ENCODE results near the gene ORC1. TPM values are rescaled to one million over a fixed set of nuclear protein-coding genes. Genes with fewer than 3 reads are reported as not detected.

The ORC1 gene
- total RNA-seq, 1 experiment from 2014 or later: 10.3 TPM

DNA sequence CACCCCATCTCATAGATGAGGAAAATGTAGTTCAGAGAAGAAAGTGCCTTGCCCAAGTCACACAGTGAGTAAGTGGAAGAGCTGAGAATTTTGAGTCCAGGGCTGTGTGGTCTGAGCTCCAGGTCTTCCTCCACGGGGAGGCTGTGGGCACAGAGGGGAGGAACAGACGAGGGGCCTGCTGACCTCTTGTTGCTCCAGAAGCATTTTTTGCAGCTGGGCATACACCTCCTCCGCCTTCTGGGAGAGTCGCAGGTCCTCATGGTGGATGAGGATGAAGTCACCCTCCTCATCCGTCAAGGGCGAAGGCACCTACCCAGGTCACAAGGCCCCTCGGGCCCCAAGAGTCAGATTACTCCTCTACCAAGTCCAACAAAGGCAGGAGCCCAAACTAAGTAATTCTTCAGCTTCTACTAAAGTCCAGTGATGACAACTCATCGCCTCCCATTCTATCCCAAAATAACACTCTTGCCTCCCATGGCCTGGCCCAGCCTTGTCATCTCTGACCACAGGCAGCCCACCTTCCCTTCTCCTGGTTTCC is 47.3 kb downstream of the ORC1 start:
- in situ Hi-C loops (cut with HindIII; ENCODE audit: low pct_unique_long_range_greater_than_20kb, low sequenced_read_pairs): no loop called here
- no peak for DNase-seq (ENCODE audit: low read depth, low spot score)

DNA sequence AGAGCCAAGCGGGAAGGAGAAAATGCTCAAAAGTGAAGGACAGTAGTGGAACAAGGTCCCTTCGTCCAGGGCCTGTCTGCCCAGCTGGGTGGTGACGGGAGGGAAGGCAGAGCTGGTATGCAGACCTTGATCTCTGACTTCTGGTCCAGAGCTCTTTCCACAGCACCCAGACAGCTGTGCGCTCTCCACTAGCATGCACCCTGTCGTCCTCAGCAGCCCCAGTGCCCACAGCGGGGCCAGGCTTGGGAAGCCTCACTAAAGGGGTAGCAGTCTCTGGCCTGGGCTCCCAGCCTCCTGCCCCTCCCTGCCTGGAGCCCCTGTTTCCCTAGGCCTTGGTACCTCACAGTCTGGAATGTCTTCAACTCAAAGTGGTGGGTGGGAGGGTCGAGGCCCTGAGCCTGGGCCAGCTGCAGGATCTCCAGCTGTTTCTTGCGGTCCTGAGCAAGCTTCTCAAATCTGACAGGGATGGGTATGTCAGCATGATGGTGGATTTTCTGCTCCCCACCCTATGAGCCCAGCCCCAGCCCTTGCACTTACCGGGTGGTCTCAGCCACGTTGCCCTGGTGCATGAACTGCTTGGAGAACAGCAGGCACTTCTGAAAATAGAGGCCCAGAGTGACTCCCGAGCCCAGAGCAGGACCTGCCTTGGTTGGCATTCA is 48.2 kb downstream of the ORC1 start:
- no peak for DNase-seq (ENCODE audit: low read depth, low spot score)
- in situ Hi-C loops (cut with HindIII; ENCODE audit: low pct_unique_long_range_greater_than_20kb, low sequenced_read_pairs): no loop called here

DNA sequence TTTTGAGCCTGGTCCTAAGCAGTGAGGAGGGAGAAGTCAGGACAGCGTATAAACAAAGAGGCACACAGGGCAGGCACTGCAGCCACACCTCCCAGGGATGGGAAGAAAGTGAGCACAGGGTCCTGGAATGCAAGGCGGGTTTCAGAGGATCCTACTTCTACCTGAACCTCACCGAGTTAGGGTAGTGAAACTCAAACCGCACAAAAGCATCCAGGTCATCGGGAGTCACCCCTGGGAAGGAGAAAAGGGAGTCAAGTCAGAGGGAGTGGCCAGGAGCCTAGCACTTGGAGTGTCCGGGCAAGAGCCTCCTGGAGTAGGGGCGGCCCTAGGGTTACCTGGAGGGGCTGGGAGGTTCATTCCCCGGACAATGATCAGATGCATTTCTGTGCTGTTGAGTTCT is 48.8 kb downstream of the ORC1 start:
- no peak for DNase-seq (ENCODE audit: low read depth, low spot score)
- in situ Hi-C loops (cut with HindIII; ENCODE audit: low pct_unique_long_range_greater_than_20kb, low sequenced_read_pairs): no loop called here

DNA sequence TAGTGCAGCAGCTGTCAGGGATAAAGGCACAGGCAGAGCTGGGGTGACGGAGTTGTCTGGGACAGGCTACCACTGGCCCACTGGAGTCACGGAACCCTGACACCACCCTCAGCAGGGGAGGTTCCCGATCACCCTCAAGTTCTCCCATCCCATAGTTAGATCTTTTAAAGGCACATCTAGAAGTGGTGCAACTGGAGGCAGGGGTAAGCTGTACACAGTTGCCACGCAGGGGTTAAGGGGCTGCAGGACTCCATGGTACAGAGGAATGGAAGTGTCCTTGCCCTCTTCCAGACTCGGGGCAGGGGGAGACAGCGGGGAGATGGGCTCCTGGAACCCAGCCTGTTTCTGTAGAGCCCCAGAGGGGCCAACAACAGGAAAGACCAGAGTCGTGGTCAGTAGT is 51.5 kb downstream of the ORC1 start:
- DNase-seq (ENCODE audit: low read depth, low spot score): no peak
- in situ Hi-C loops (cut with HindIII; ENCODE audit: low pct_unique_long_range_greater_than_20kb, low sequenced_read_pairs): no loop called here

DNA sequence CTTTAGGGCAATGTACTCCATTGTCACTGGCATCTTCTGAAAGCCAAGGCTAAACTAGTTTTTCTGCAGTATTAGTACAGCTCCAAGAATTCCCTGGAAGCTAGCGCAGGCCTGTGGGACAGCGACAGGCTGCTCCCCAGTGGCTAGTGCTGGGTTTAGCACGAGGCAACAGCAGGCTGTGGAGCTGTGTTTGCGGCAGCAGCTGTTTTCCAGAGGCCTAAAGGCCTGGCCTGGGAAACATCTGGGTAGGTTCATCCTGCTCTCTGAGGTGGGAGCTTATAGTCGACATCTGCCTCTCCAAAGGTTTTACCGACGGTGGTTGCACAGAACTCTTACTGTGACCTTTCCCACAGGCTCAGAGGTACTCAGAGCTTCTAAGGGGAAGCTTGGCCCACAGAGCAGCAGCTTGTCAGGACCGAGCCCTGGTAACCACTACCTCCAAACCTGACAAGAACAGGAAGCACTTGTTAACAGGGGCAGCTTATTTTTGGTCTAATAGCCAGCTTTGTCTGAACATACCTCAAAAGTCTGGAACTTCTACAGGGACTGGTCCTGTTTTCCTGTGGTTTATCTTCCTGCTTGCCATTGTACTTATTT is 55.4 kb downstream of the ORC1 start:
- in situ Hi-C loops (cut with HindIII; ENCODE audit: low pct_unique_long_range_greater_than_20kb, low sequenced_read_pairs): no loop called here
- peak; percentile 55 for DNase-seq (ENCODE audit: low read depth, low spot score)

DNA sequence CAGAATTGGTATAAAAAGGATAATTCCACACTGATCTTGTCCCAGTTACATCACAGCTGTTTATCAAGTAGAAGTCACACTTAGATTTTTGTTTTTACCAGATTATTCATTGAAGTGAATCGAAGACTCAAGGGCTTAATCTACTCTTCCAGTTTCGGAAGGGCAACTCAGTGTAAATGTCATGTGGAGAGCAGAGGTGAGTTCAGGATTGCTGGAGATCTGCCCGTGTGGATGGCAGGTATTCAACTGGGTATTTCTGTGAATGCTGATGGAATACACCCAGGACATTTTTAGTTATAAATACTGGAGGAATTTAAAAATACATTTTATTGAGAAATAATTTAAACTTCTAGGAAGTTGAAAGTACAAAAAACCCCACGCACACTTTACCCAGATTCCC is 57.6 kb downstream of the ORC1 start:
- DNase-seq (ENCODE audit: low read depth, low spot score): no peak
- in situ Hi-C loops (cut with HindIII; ENCODE audit: low pct_unique_long_range_greater_than_20kb, low sequenced_read_pairs): no loop called here

DNA sequence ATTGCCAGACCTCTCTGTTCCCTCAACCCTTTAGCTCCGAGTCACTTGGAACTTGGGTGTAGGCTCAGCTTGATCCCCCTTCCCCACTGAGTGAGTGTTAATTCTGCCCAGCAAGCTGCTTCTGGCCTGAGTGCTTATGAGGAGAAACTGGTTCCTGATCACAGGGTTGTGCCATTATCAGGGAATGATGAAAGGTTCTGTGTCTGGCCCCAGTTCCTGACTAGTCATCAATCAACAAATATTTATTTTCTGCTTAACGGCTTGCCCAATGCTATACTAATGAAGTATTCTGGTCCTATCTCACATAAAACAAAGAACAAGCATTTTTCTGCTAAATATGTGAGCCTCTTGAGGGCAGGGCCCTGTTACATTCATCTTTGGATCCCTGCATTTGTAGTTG is 59.0 kb downstream of the ORC1 start:
- DNase-seq (ENCODE audit: low read depth, low spot score): no peak
- in situ Hi-C loops (cut with HindIII; ENCODE audit: low pct_unique_long_range_greater_than_20kb, low sequenced_read_pairs): no loop called here

DNA sequence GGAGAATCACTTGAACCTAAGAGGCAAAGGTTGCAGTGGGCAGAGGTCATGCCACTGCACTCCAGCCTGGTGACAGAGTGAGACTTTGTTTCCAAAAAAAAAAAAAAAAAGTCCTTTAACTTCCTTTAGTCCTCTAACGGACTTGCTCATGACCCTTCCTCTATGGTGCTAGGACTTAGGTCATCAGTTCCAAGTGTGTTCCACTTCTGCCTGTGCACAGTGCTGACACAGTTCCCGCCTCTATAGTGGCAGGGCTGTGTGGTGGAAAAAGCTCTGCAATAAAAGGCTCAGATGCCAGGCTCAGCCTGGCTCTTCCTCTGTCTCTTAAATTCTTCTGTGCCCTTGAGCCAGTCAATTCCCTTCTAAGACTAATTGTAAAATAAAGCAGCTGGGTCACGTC is 60.2 kb downstream of the ORC1 start:
- in situ Hi-C loops (cut with HindIII; ENCODE audit: low pct_unique_long_range_greater_than_20kb, low sequenced_read_pairs): no loop called here
- DNase-seq (ENCODE audit: low read depth, low spot score): no peak

DNA sequence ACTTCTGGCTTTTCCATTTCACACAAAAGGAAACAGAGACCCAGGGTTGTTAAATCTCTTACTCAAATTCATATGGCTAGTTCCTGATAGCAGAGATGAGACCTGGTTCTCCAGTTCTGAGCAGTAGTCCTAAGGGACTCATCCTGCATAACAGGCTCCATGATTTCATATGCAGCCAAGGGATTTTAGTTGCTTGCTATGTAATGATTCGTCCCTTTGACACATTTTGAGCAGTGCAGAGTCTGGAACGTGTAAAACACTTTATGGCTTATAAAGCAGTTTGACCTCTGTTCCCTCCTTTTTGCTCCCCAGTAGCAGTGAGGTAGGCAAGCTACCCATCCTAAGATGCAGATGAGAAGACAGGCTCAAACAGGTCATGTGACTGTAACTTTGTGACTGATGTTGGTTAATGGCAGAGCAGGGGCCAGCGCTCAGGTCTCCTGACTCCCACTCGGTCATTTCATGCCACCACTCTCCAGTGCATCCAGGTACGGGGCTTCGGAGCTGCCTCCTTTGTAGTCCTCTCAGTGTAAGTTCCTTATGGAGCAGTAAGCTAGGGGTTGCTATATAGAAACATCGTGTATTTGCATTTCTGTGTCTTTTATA is 62.5 kb downstream of the ORC1 start:
- in situ Hi-C loops (cut with HindIII; ENCODE audit: low pct_unique_long_range_greater_than_20kb, low sequenced_read_pairs): no loop called here

DNA sequence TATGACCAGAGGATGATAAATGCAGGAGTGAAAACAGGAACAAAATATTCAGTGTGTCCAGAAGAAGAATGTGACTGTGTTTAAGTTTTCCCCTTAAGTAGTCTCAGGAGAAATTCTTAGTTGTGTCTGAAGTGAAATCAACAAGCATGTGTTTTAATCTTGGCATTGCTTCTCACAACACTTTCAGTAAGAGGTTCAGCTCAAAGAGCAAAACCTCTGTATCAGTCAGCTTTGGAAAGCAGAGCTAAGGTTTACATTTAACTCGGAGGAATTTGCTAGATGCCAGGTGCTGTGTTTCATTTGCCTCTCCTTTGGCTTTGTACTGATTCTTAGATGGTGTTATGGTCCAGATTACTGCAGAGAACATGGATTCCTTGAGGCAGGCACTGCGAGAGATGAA is 66.8 kb downstream of the ORC1 start:
- in situ Hi-C loops (cut with HindIII; ENCODE audit: low pct_unique_long_range_greater_than_20kb, low sequenced_read_pairs): no loop called here
- DNase-seq (ENCODE audit: low read depth, low spot score): no peak

More for the DNA sequence above, 62.5 kb downstream of the ORC1 start:
- DNase-seq (ENCODE audit: low read depth, low spot score): no peak

DNA sequence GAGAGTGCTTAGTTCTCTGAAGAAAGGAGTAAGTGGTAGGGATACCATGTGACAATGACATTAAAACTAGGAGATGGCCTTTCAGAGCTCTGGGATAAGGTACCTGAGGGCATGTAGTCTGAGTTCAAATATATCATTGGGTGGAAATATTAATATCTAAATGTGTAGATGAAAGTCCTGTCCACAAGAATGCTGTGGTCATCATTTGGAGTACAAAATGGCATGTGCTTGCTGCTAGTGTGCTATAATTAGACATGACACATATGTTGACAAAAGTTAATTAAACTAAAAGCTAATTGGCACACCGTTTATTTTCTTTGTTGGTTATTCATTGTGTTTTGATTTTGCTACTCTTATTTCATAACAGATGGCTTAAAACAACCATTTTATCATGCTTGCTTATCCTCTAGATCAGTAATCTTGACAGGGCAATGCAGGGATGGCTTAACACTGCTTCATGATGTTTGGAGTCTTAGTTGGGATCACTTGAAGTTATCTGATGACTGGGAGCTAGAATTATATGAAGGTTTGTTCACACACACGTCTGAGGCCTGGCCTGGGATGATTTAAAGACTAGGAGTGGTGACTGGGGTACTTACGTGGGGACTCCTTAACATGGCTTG is 69.2 kb downstream of the ORC1 start:
- DNase-seq (ENCODE audit: low read depth, low spot score): no peak
- in situ Hi-C loops (cut with HindIII; ENCODE audit: low pct_unique_long_range_greater_than_20kb, low sequenced_read_pairs): no loop called here

DNA sequence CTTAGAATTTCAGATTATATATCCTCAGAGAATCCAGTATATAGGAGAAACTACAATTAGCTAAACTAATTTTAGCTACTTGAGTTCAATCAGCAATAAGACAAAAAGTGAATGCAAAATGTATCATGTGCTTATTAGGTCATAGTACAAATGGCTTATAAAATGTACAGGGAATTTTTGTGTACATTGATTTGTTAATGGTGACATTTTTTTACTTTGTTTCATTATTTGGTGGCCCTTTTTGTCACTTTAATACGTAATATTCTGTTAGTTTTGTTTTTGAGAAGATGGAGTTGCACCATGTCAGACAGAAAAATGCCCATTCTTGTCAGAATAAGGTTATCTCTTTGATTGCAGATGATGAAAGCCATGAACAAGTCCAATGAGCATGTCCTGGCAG is 71.8 kb downstream of the ORC1 start:
- in situ Hi-C loops (cut with HindIII; ENCODE audit: low pct_unique_long_range_greater_than_20kb, low sequenced_read_pairs): no loop called here
- no peak for DNase-seq (ENCODE audit: low read depth, low spot score)

DNA sequence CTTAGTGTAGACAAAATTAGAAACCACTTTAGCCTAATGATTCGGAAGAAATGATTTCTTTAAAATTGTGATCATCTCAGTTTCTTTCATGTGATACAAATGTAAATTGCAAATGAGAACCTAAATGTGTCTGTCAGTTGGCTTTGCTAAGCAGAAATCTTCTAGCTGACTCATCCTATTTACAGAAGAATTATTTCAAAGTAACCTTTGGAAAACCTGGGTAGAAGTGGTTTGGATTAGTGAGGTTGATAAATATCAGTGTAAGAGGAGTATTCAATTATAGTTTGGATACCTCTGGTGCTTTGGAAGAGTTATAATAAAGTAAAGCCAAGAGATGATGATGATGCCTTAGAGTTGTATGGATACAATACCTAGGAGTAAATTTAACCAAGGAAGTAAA is 75.6 kb downstream of the ORC1 start:
- no peak for DNase-seq (ENCODE audit: low read depth, low spot score)
- in situ Hi-C loops (cut with HindIII; ENCODE audit: low pct_unique_long_range_greater_than_20kb, low sequenced_read_pairs): no loop called here

DNA sequence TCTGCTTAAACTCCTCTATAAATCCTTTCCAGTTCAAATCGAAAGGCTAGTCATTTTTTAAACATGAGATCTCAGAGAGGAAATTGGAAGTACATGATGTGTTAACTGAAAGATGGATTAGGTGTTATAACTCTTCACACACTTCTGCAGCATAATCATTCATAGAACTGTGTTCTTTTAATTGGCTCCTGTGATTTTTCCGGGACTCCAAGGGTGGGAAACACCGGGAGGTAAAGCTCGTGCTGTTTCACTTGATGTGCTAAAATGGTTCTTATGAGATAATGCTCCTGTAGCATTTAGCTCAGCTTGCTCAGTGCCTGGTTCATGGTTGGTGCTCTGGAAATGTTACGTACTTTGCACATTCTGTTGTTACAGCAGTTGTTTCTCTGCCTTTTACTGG is 78.4 kb downstream of the ORC1 start:
- no peak for DNase-seq (ENCODE audit: low read depth, low spot score)
- in situ Hi-C loops (cut with HindIII; ENCODE audit: low pct_unique_long_range_greater_than_20kb, low sequenced_read_pairs): no loop called here

DNA sequence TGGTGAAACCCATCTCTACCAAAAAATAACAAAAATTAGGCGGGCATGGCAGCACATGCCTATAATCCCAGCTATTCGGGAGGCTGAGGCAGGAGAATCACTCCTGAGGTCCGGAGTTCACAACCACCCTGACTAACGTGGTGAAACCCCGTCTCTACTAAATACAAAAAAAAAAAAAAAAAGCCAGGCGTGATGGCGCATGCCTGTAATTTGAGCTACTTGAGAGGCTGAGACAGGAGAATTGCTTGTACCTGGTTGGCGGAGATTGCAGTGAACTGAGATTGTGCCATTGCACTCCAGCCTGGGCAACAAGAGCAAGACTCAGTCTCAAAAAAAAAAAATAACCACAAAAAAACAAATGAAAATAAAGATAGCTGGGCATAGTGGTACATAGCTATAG is 80.5 kb downstream of the ORC1 start:
- in situ Hi-C loops (cut with HindIII; ENCODE audit: low pct_unique_long_range_greater_than_20kb, low sequenced_read_pairs): loop anchor here (25.0 kb wide), 1 partner anchor 261 kb away; the partner anchor contains the start of genes BTF3L4 and TXNDC12
- no peak for DNase-seq (ENCODE audit: low read depth, low spot score)
